Neural progenitor cell (in vitro differentiated cells): Measurements from ENCODE around the gene JUND.

Source experiments
- CTCF ChIP-seq: fragments of 200-600 bp; sonication (generic); IDR thresholded peaks from 2 replicates; pipeline ENCODE4 v1.5.1; 2017; ENCODE audit warnings: antibody characterized with exemption, mild to moderate bottlenecking
- EZH2phosphoT487 ChIP-seq: fragments of 200-600 bp; sonication (generic); IDR thresholded peaks from 2 replicates; pipeline ENCODE4 v1.6.1; 2017; ENCODE audit warnings: antibody characterized with exemption

GRCh38 chr19:18261474-18261873 is 19.9 kb downstream of the JUND start:
- no peak for TF ChIP-seq CTCF
- no peak for TF ChIP-seq EZH2phosphoT487
